ENCODE results near the gene CDH4. TPM values are rescaled to one million over a fixed set of nuclear protein-coding genes. Genes with fewer than 3 reads are reported as not detected.

The CDH4 gene
- total RNA-seq, 1 donor from 2014 or later, result 0.23 TPM

GRCh38 chr20:61585764-61586163 lies 333.7 kb downstream of the CDH4 start:
- Mint-ChIP-seq H3K9me3 (ENCODE audit: unreplicated experiment) (no peaks in the 10 kb centered on the region), H3K27ac (ENCODE audit: unreplicated experiment) (no peak overlapping the region), H3K4me1 (ENCODE audit: unreplicated experiment) (peaks cover 2% of the 10 kb centered on the region), H3K36me3 (ENCODE audit: low read depth, unreplicated experiment) (no peaks in the 10 kb centered on the region), H3K4me3 (ENCODE audit: unreplicated experiment) (no peak overlapping the region), H3K27me3 (ENCODE audit: unreplicated experiment) (peaks cover 1% of the 10 kb centered on the region)
- no peak for TF ChIP-seq CTCF (IDR thresholded peaks at IDR 0.05; ENCODE audit: unreplicated experiment)
- no peak for DNase-seq (ENCODE audit: low spot score)

- H3K9me3 Mint-ChIP-seq (ENCODE audit: unreplicated experiment), result no peaks in the 10 kb centered on the region
- no peak for DNase-seq (ENCODE audit: low spot score)
- H3K27me3 Mint-ChIP-seq (ENCODE audit: unreplicated experiment), result peaks cover 3% of the 10 kb centered on the region
- H3K27ac Mint-ChIP-seq (ENCODE audit: unreplicated experiment), result no peak overlapping the region
- no peak overlapping the region for H3K4me3 Mint-ChIP-seq (ENCODE audit: unreplicated experiment)
- TF ChIP-seq CTCF (IDR thresholded peaks at IDR 0.05; ENCODE audit: unreplicated experiment), result no peak
- peaks cover 2% of the 10 kb centered on the region for H3K4me1 Mint-ChIP-seq (ENCODE audit: unreplicated experiment)
- H3K36me3 Mint-ChIP-seq (ENCODE audit: low read depth, unreplicated experiment), result no peaks in the 10 kb centered on the region
These were observed 335.0 kb downstream of the CDH4 start for GRCh38 chr20:61587036-61587435.

GRCh38 chr20:61587681-61588289 lies 335.7 kb downstream of the CDH4 start:
- Mint-ChIP-seq H3K36me3 (ENCODE audit: low read depth, unreplicated experiment) (no peaks in the 10 kb centered on the region), H3K27me3 (ENCODE audit: unreplicated experiment) (peaks cover 3% of the 10 kb centered on the region), H3K27ac (ENCODE audit: unreplicated experiment) (no peak overlapping the region), H3K4me1 (ENCODE audit: unreplicated experiment) (peaks cover 2% of the 10 kb centered on the region), H3K9me3 (ENCODE audit: unreplicated experiment) (no peaks in the 10 kb centered on the region), H3K4me3 (ENCODE audit: unreplicated experiment) (no peak overlapping the region)
- DNase-seq (ENCODE audit: low spot score), result no peak
- TF ChIP-seq CTCF (IDR thresholded peaks at IDR 0.05; ENCODE audit: unreplicated experiment), result no peak

- H3K36me3 Mint-ChIP-seq (ENCODE audit: low read depth, unreplicated experiment), result no peaks in the 10 kb centered on the region
- H3K4me1 Mint-ChIP-seq (ENCODE audit: unreplicated experiment), result peaks cover 2% of the 10 kb centered on the region
- no peak overlapping the region for H3K4me3 Mint-ChIP-seq (ENCODE audit: unreplicated experiment)
- TF ChIP-seq CTCF (IDR thresholded peaks at IDR 0.05; ENCODE audit: unreplicated experiment), result no peak
- no peaks in the 10 kb centered on the region for H3K9me3 Mint-ChIP-seq (ENCODE audit: unreplicated experiment)
- no peak overlapping the region for H3K27ac Mint-ChIP-seq (ENCODE audit: unreplicated experiment)
- DNase-seq (ENCODE audit: low spot score), result no peak
- peaks cover 1% of the 10 kb centered on the region for H3K27me3 Mint-ChIP-seq (ENCODE audit: unreplicated experiment)
These were observed 336.6 kb downstream of the CDH4 start for GRCh38 chr20:61588411-61589385.

GRCh38 chr20:61590236-61590635 lies 338.2 kb downstream of the CDH4 start:
- Mint-ChIP-seq H3K36me3 (ENCODE audit: low read depth, unreplicated experiment) (no peaks in the 10 kb centered on the region), H3K9me3 (ENCODE audit: unreplicated experiment) (no peaks in the 10 kb centered on the region), H3K4me1 (ENCODE audit: unreplicated experiment) (no peaks in the 10 kb centered on the region), H3K4me3 (ENCODE audit: unreplicated experiment) (no peak overlapping the region), H3K27me3 (ENCODE audit: unreplicated experiment) (peaks cover 1% of the 10 kb centered on the region), H3K27ac (ENCODE audit: unreplicated experiment) (no peak overlapping the region)
- no peak for DNase-seq (ENCODE audit: low spot score)
- TF ChIP-seq CTCF (IDR thresholded peaks at IDR 0.05; ENCODE audit: unreplicated experiment), result no peak

All from endothelial cell (in vitro differentiated cells).